WTC11 (cell line): ENCODE data around the gene LZIC. TPM values are rescaled to one million over a fixed set of nuclear protein-coding genes. Genes with fewer than 3 reads are reported as not detected.

Experiments used
- ATAC-seq: fragments of 200-7000 bp; cut with Tn5 transposase; 2 replicates; pipeline ENCODE4 v1.10.0; 2021; ENCODE audit warnings: mild to moderate bottlenecking, moderate library complexity
- CTCF ChIA-PET: fragments of 300-600 bp; sonication (Branson Sonifier 250); formaldehyde crosslinking; loops from one replicate; lab custom pipeline; 2021; ENCODE audit warnings: antibody characterized with exemption; lab: Charles Lee
- POLR2A ChIA-PET: fragments of 350-600 bp; sonication (Branson Sonifier 250); formaldehyde crosslinking; loops from one replicate; lab custom pipeline; 2021; ENCODE audit warnings: antibody characterized with exemption; lab: Charles Lee
- DNase-seq: peaks from one replicate; pipeline ENCODE4 v3.0.0; 2021; ENCODE audit warnings: low spot score
- H3K27ac Mint-ChIP-seq: 2 replicates; pipeline ENCODE4 v1.8.0; 2021; ENCODE audit warnings: mixed read lengths
- H3K27me3 Mint-ChIP-seq: 2 replicates; pipeline ENCODE4 v1.8.0; 2021; ENCODE audit warnings: low read depth, mild to moderate bottlenecking, moderate library complexity, mixed read lengths
- H3K36me3 Mint-ChIP-seq: 2 replicates; pipeline ENCODE4 v1.8.0; 2021; ENCODE audit warnings: mixed read lengths
- H3K4me1 Mint-ChIP-seq: 2 replicates; pipeline ENCODE4 v1.8.0; 2022; ENCODE audit warnings: mixed read lengths
- H3K4me3 Mint-ChIP-seq: 2 replicates; pipeline ENCODE4 v1.8.0; 2021; ENCODE audit warnings: mild to moderate bottlenecking, moderate library complexity, mixed read lengths
- H3K9me3 Mint-ChIP-seq: 2 replicates; pipeline ENCODE4 v1.8.0; 2021; ENCODE audit warnings: mixed read lengths
- AFF4 ChIP-seq: sonication (generic); formaldehyde crosslinking; IDR thresholded peaks from 2 replicates; pipeline ENCODE4 v1.8.1; 2023; ENCODE audit warnings: mild to moderate bottlenecking, missing genetic modification reagents, borderline replicate concordance
- CREM ChIP-seq: sonication (generic); formaldehyde crosslinking; IDR thresholded peaks from 2 replicates; pipeline ENCODE4 v1.8.1; 2022; ENCODE audit warnings: mild to moderate bottlenecking, missing genetic modification reagents, moderate library complexity
- ERG ChIP-seq: fragments of 250-450 bp; sonication (Bioruptor Pico); IDR thresholded peaks from 2 replicates; pipeline ENCODE4 v1.8.0; 2021; ENCODE audit warnings: mild to moderate bottlenecking
- HMGXB4 ChIP-seq: sonication (generic); formaldehyde crosslinking; IDR thresholded peaks from 2 replicates; pipeline ENCODE4 v1.8.1; 2023; ENCODE audit warnings: mild to moderate bottlenecking, moderate library complexity, missing genetic modification reagents
- IRF1 ChIP-seq: sonication (generic); formaldehyde crosslinking; IDR thresholded peaks from 2 replicates; pipeline ENCODE4 v1.8.0; 2023; ENCODE audit warnings: missing genetic modification reagents
- JAZF1 ChIP-seq: fragments of 250-450 bp; sonication (Bioruptor Pico); IDR thresholded peaks from 2 replicates; pipeline ENCODE4 v1.9.0; 2021; ENCODE audit warnings: moderate library complexity, mild to moderate bottlenecking, inconsistent platforms
- MYBL2 ChIP-seq: sonication (generic); formaldehyde crosslinking; IDR thresholded peaks from 2 replicates; pipeline ENCODE4 v1.8.1; 2023; ENCODE audit warnings: mild to moderate bottlenecking, moderate library complexity, missing genetic modification reagents
- OVOL2 ChIP-seq: fragments of 250-450 bp; sonication (Bioruptor Pico); IDR thresholded peaks from 2 replicates; pipeline ENCODE4 v1.9.0; 2021; ENCODE audit warnings: mild to moderate bottlenecking, borderline replicate concordance
- PRDM15 ChIP-seq: sonication (generic); formaldehyde crosslinking; IDR thresholded peaks from 2 replicates; pipeline ENCODE4 v1.8.0; 2022; ENCODE audit warnings: missing genetic modification reagents
- RELA ChIP-seq: sonication (generic); formaldehyde crosslinking; IDR thresholded peaks from 2 replicates; pipeline ENCODE4 v1.8.1; 2022; ENCODE audit warnings: missing genetic modification reagents, mild to moderate bottlenecking, borderline replicate concordance
- RORB ChIP-seq: fragments of 250-450 bp; sonication (Bioruptor Pico); IDR thresholded peaks from 2 replicates; pipeline ENCODE4 v1.9.0; 2021; ENCODE audit warnings: mild to moderate bottlenecking
- ZBTB21 ChIP-seq: sonication (generic); formaldehyde crosslinking; IDR thresholded peaks from 2 replicates; pipeline ENCODE4 v1.8.1; 2023; ENCODE audit warnings: mild to moderate bottlenecking, missing genetic modification reagents, borderline replicate concordance
- ZNF219 ChIP-seq: sonication (generic); formaldehyde crosslinking; IDR thresholded peaks from 2 replicates; pipeline ENCODE4 v1.8.0; 2023; ENCODE audit warnings: missing genetic modification reagents, mild to moderate bottlenecking, borderline replicate concordance
- ZNF281 ChIP-seq: sonication (generic); formaldehyde crosslinking; IDR thresholded peaks from 2 replicates; pipeline ENCODE4 v1.8.0; 2023; ENCODE audit warnings: mild to moderate bottlenecking, missing genetic modification reagents
- total RNA-seq: library from RNA; stranded (reverse); gene quantifications from 3 replicates; pipeline ENCODE4 v1.2.3, GENCODE V29; 2021

LZIC gene
- total RNA-seq, 1 experiment from 2014 or later: 16.9 TPM

GRCh38 chr1:9883585-9884449, 59.4 kb downstream of the LZIC start:
- Mint-ChIP-seq H3K27ac (peak overlapping the region; percentile 63), H3K4me3 (no peak overlapping the region)
- POLR2A ChIA-PET: no interaction called here

More at GRCh38 chr1:9883585-9884449, 59.4 kb downstream of the LZIC start:
- TF ChIP-seq IRF1 (CRISPR knock-in tag) (no peak), CREM (CRISPR knock-in tag) (no peak), OVOL2 (CRISPR knock-in tag) (no peak), PRDM15 (no peak), AFF4 (CRISPR knock-in tag) (no peak), RORB (CRISPR knock-in tag) (no peak), ZBTB21 (CRISPR knock-in tag) (no peak), JAZF1 (CRISPR knock-in tag) (no peak), HMGXB4 (CRISPR knock-in tag) (no peak), RELA (CRISPR knock-in tag) (no peak), ERG (CRISPR knock-in tag) (no peak), ZNF281 (CRISPR knock-in tag) (no peak), MYBL2 (CRISPR knock-in tag) (no peak), ZNF219 (CRISPR knock-in tag) (no peak)
- TF ChIP-seq, all 79 proteins: peak for 0
- CTCF ChIA-PET: interaction anchor here (1.4 to 1.7 kb wide), 2 partner anchors 9 to 15 kb away, joined by 4 to 5 read pairs; no protein-coding TSS in a partner anchor
- Mint-ChIP-seq H3K9me3 (no peaks in the 10 kb centered on the region), H3K27me3 (no peaks in the 10 kb centered on the region), H3K36me3 (no peaks in the 10 kb centered on the region), H3K4me1 (peaks cover 8% of the 10 kb centered on the region)
- DNase-seq (no peak), ATAC-seq (no peak)
